Ishikawa (cell line): ENCODE results near the gene ZNF716.

ENCODE experiments used
- CEBPB ChIP-seq: IDR thresholded peaks from 2 replicates; pipeline ENCODE4 v1.6.1; 2012
- CREB1 ChIP-seq: IDR thresholded peaks from 2 replicates; pipeline ENCODE4 v1.6.1; 2012; ENCODE audit warnings: low read depth
- EGR1 ChIP-seq: IDR thresholded peaks from 2 replicates; pipeline ENCODE4 v1.6.1; 2012
- EP300 ChIP-seq: IDR thresholded peaks from 2 replicates; pipeline ENCODE4 v1.6.1; 2012; ENCODE audit warnings: borderline replicate concordance
- RAD21 ChIP-seq: IDR thresholded peaks from 2 replicates; pipeline ENCODE4 v1.6.1; 2012; ENCODE audit warnings: low read depth
- TCF12 ChIP-seq: IDR thresholded peaks from 2 replicates; pipeline ENCODE4 v1.6.1; 2012; ENCODE audit warnings: low read depth
- TEAD4 ChIP-seq: IDR thresholded peaks from 2 replicates; pipeline ENCODE4 v1.6.1; 2012
- YY1 ChIP-seq: IDR thresholded peaks from 2 replicates; pipeline ENCODE4 v1.6.1; 2012; ENCODE audit warnings: low read depth
- TF ChIP-seq, protein P1 (sequence below): IDR thresholded peaks from 2 replicates; pipeline ENCODE4 v1.6.1; 2012; ENCODE audit warnings: low read depth, mild to moderate bottlenecking

DNA sequence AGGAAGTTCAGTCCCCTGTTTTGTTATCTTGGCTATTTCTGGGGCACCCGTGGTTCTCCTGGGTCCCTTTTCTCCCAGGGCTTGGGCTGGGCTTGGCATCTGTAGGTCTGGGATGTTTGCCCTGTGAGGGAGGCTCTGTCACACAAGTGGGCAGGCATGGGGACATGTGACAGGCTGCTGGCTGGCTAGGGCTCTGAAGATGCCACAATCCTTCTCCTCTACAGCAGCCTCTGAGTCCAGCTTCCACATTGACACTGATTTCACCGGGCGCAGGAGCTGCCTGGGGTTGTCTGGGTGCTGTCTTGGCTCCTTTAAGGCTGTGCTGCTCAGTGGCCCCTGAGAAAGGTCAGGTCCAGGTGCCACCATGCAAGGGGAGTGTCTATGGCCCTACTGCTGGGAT lies 37.4 kb upstream of the ZNF716 start:
- TF ChIP-seq CREB1 (no peak), CEBPB (no peak), EP300 (no peak), TCF12 (no peak), YY1 (no peak), TEAD4 (no peak), EGR1 (no peak), RAD21 (no peak)
- TF ChIP-seq, protein P1, sequence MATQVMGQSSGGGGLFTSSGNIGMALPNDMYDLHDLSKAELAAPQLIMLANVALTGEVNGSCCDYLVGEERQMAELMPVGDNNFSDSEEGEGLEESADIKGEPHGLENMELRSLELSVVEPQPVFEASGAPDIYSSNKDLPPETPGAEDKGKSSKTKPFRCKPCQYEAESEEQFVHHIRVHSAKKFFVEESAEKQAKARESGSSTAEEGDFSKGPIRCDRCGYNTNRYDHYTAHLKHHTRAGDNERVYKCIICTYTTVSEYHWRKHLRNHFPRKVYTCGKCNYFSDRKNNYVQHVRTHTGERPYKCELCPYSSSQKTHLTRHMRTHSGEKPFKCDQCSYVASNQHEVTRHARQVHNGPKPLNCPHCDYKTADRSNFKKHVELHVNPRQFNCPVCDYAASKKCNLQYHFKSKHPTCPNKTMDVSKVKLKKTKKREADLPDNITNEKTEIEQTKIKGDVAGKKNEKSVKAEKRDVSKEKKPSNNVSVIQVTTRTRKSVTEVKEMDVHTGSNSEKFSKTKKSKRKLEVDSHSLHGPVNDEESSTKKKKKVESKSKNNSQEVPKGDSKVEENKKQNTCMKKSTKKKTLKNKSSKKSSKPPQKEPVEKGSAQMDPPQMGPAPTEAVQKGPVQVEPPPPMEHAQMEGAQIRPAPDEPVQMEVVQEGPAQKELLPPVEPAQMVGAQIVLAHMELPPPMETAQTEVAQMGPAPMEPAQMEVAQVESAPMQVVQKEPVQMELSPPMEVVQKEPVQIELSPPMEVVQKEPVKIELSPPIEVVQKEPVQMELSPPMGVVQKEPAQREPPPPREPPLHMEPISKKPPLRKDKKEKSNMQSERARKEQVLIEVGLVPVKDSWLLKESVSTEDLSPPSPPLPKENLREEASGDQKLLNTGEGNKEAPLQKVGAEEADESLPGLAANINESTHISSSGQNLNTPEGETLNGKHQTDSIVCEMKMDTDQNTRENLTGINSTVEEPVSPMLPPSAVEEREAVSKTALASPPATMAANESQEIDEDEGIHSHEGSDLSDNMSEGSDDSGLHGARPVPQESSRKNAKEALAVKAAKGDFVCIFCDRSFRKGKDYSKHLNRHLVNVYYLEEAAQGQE: no peak
